ENCODE data around the gene BCL2.

The BCL2 gene

GRCh38 chr18:63325086-63325686 is 5.6 kb upstream of the BCL2 start:
- no peak for DNase-seq

- DNase-seq, result no peak
These were observed 3.5 kb upstream of the BCL2 start for GRCh38 chr18:63322908-63323634.

GRCh38 chr18:63322206-63322605 is 2.6 kb upstream of the BCL2 start:
- no peak for DNase-seq

GRCh38 chr18:63321291-63321690 is 1.7 kb upstream of the BCL2 start:
- no peak for DNase-seq

GRCh38 chr18:63320975-63321265 is 1.4 kb upstream of the BCL2 start:
- peak; percentile 14 for DNase-seq

- DNase-seq, result peak; percentile 71
These were observed 780 bp upstream of the BCL2 start for GRCh38 chr18:63320123-63320974.

- no peak for DNase-seq
These were observed 633 bp downstream of the BCL2 start for GRCh38 chr18:63318889-63319382.

GRCh38 chr18:63317982-63318888 is 1.3 kb downstream of the BCL2 start:
- DNase-seq, result peak; percentile 52

- no peak for DNase-seq
These were observed 2.0 kb downstream of the BCL2 start for GRCh38 chr18:63317556-63317946.

GRCh38 chr18:63316612-63317555 is 2.7 kb downstream of the BCL2 start:
- no peak for DNase-seq

GRCh38 chr18:63315876-63316275 is 3.7 kb downstream of the BCL2 start:
- no peak for DNase-seq

- DNase-seq, result no peak
These were observed 4.4 kb downstream of the BCL2 start for GRCh38 chr18:63315131-63315662.

GRCh38 chr18:63314062-63314790 is 5.3 kb downstream of the BCL2 start:
- no peak for DNase-seq

- DNase-seq, result no peak
These were observed 6.1 kb downstream of the BCL2 start for GRCh38 chr18:63313396-63313917.

GRCh38 chr18:63312737-63313395 is 6.7 kb downstream of the BCL2 start:
- DNase-seq, result no peak

- no peak for DNase-seq
These were observed 7.6 kb downstream of the BCL2 start for GRCh38 chr18:63312019-63312409.

- DNase-seq, result no peak
These were observed 8.2 kb downstream of the BCL2 start for GRCh38 chr18:63311118-63312018.

- DNase-seq, result no peak
These were observed 10.1 kb downstream of the BCL2 start for GRCh38 chr18:63309422-63309821.

Measured in activated gamma-delta T cell (primary cell).